IPS-20b (cell line): Measurements from ENCODE around the gene SLC23A3.

ENCODE experiments used
- H3K27ac ChIP-seq: one replicate; pipeline ENCODE4 v1.5.1; 2013; ENCODE audit warnings: low read length
- H3K27me3 ChIP-seq: 2 replicates; pipeline ENCODE4 v1.6.1; 2013; ENCODE audit warnings: mild to moderate bottlenecking, low read length, inconsistent platforms; ENCODE audit not compliant: insufficient read depth
- H3K36me3 ChIP-seq: 2 replicates; pipeline ENCODE4 v1.6.1; 2013; ENCODE audit warnings: low read depth, mild to moderate bottlenecking, inconsistent platforms, low read length, moderate library complexity; ENCODE audit not compliant: insufficient read depth
- H3K4me1 ChIP-seq: 2 replicates; pipeline ENCODE4 v1.6.1; 2013; ENCODE audit warnings: mild to moderate bottlenecking, control low read depth, inconsistent platforms, low read length, moderate library complexity; ENCODE audit not compliant: insufficient read depth
- H3K4me3 ChIP-seq: 2 replicates; pipeline ENCODE4 v1.5.1; 2013; ENCODE audit warnings: mild to moderate bottlenecking, low read length, inconsistent platforms
- H3K9ac ChIP-seq: 2 replicates; pipeline ENCODE4 v1.6.1; 2013; ENCODE audit warnings: low read depth, mild to moderate bottlenecking, inconsistent platforms, low read length, moderate library complexity
- H3K9me3 ChIP-seq: 2 replicates; pipeline ENCODE4 v1.6.1; 2013; ENCODE audit warnings: mild to moderate bottlenecking, low read depth, low read length, inconsistent platforms; ENCODE audit not compliant: insufficient read depth

The SLC23A3 gene

GRCh38 chr2:219116776-219117646, 52.8 kb downstream of the SLC23A3 start:
- Histone ChIP-seq H3K36me3 (no peaks in the 10 kb centered on the region), H3K4me1 (no peaks in the 10 kb centered on the region), H3K9ac (no peak overlapping the region), H3K27ac (no peak overlapping the region), H3K4me3 (no peak overlapping the region), H3K9me3 (no peaks in the 10 kb centered on the region), H3K27me3 (no peaks in the 10 kb centered on the region)

- H3K4me3 ChIP-seq = no peak overlapping the region
- H3K4me1 ChIP-seq = no peaks in the 10 kb centered on the region
- no peaks in the 10 kb centered on the region for H3K36me3 ChIP-seq
- H3K9ac ChIP-seq = no peak overlapping the region
- H3K9me3 ChIP-seq = no peaks in the 10 kb centered on the region
- no peak overlapping the region for H3K27ac ChIP-seq
- no peaks in the 10 kb centered on the region for H3K27me3 ChIP-seq
Observed at GRCh38 chr2:219112651-219113338, 57.0 kb downstream of the SLC23A3 start.

- no peaks in the 10 kb centered on the region for H3K27me3 ChIP-seq
- no peak overlapping the region for H3K4me3 ChIP-seq
- no peak overlapping the region for H3K9ac ChIP-seq
- no peak overlapping the region for H3K27ac ChIP-seq
- no peaks in the 10 kb centered on the region for H3K36me3 ChIP-seq
- H3K9me3 ChIP-seq = no peaks in the 10 kb centered on the region
- H3K4me1 ChIP-seq = no peaks in the 10 kb centered on the region
Observed at GRCh38 chr2:219112062-219112406, 57.8 kb downstream of the SLC23A3 start.
